ENCODE results near the gene AKAIN1. TPM values are rescaled to one million over a fixed set of nuclear protein-coding genes. Genes with fewer than 3 reads are reported as not detected.

AKAIN1 gene
- total and polyA plus RNA-seq, 8 donors, result 3.2 TPM; not detected in 7

DNA sequence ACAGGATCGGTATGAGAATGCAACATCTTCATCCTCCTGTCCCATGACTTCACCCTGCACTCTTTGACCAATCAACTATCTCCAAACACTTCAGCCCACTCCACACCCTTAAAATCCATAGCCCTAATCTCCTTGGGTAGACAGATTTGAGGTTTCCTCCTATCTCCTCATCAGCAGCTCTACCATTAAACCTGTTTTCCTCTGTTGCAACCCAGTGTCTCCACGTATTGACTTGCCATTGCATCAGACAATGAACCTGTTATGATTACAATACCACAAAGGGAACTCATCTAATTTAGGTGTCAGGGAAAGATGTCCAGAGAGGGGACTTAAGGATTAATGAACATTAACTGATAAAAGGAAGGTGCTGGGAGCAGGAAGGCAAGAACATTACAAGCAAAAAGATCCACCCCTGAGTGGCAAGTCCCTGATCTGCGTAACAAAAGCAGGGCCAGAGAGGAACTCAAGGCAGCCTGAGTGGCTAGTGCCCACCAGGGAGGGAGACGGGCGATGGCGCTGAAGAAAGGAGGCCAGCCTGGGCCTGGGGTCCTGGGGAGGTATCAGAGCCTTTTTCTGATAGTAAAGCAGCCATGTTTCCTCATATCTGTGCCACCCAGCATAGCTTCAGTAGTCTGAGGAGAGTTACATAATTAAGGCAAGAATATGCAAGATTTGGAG is 44.6 kb downstream of the AKAIN1 start:
- TF ChIP-seq EP300 (IDR thresholded peaks at IDR 0.05), result no peak
- TF ChIP-seq, protein P1, sequence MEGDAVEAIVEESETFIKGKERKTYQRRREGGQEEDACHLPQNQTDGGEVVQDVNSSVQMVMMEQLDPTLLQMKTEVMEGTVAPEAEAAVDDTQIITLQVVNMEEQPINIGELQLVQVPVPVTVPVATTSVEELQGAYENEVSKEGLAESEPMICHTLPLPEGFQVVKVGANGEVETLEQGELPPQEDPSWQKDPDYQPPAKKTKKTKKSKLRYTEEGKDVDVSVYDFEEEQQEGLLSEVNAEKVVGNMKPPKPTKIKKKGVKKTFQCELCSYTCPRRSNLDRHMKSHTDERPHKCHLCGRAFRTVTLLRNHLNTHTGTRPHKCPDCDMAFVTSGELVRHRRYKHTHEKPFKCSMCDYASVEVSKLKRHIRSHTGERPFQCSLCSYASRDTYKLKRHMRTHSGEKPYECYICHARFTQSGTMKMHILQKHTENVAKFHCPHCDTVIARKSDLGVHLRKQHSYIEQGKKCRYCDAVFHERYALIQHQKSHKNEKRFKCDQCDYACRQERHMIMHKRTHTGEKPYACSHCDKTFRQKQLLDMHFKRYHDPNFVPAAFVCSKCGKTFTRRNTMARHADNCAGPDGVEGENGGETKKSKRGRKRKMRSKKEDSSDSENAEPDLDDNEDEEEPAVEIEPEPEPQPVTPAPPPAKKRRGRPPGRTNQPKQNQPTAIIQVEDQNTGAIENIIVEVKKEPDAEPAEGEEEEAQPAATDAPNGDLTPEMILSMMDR (IDR thresholded peaks at IDR 0.05), result no peak
- TF ChIP-seq POLR2AphosphoS5 (IDR thresholded peaks at IDR 0.05), result no peak
- TF ChIP-seq POLR2A (IDR thresholded peaks at IDR 0.05), result no peak
- H3K9me3 ChIP-seq, result no peaks in the 10 kb centered on the region

DNA sequence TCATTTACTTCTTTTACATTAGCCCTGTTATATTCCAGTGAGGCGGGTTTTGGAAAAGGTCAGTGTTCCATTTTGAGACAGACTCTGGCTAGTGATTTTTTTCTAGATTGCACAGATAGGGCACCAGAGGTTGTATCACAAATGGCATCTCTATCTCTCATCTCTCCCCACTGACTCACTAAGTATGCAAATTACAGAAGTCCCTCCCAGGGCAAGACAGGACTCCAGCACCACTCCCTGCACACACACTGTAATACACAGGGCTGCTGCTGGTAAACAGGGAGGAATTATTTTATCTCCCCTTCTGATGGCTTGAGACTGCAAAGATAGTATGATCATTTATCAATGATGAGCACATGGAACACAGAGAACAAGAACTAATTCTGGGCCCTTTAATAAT is 46.2 kb downstream of the AKAIN1 start:
- DNase-seq, result no peak
- peaks cover 0 to 11% (median 0%) of the 10 kb centered on the region in 3 donors for H3K27me3 ChIP-seq
- 68 to 98% (median 92%) methylated on average over 1 of the region's 1 CpG for WGBS, 5 donors
- no peaks in the 10 kb centered on the region for H3K36me3 ChIP-seq
- no peak overlapping the region for H3K27ac ChIP-seq
- no peaks in the 10 kb centered on the region for H3K4me1 ChIP-seq
- H3K9me3 ChIP-seq, result peaks cover 0 to 3% (median 0%) of the 10 kb centered on the region in 4 donors
- TF ChIP-seq POLR2AphosphoS5 (IDR thresholded peaks at IDR 0.05) (no peak), EP300 (IDR thresholded peaks at IDR 0.05) (no peak), POLR2A (IDR thresholded peaks at IDR 0.05) (no peak)
- TF ChIP-seq, protein P1 (IDR thresholded peaks at IDR 0.05), result no peak
- intact Hi-C loops (cut with DNase I; ENCODE audit: low total_unique reads), result no loop called here
- no peak overlapping the region for H3K4me3 ChIP-seq

More for the DNA sequence above, 44.6 kb downstream of the AKAIN1 start:
- peaks cover 0 to 11% (median 0%) of the 10 kb centered on the region in 3 donors for H3K27me3 ChIP-seq
- DNase-seq, result no peak
- H3K4me1 ChIP-seq, result no peaks in the 10 kb centered on the region
- no peak overlapping the region for H3K4me3 ChIP-seq
- 74 to 87% (median 78%) methylated on average over 6 of the region's 6 CpGs for WGBS, 5 donors
- no peak overlapping the region for H3K27ac ChIP-seq
- intact Hi-C loops (cut with DNase I; ENCODE audit: low total_unique reads), result no loop called here
- H3K36me3 ChIP-seq, result no peaks in the 10 kb centered on the region

DNA sequence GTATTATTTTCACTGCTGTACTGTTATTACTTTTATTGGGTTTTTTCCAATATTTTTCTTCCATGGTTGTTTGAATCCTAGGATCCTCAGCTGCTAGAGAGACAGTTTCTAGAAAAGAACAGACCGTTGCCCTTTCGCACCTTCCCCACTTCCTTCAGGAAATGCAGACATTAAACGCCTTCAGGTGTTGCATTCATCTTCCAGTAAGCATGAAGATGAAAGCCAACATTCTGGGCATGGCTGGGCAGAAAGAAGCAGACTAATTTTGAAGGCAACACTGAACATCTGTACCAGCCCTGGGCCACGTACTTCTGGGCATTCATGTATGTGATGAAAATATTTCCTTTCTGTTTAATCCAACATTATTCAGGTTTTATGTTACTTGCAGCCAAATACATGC is 51.0 kb downstream of the AKAIN1 start:
- Histone ChIP-seq H3K4me1 (no peaks in the 10 kb centered on the region), H3K27me3 (no peaks in the 10 kb centered on the region), H3K36me3 (no peaks in the 10 kb centered on the region), H3K9me3 (peaks cover 0 to 3% (median 0%) of the 10 kb centered on the region in 4 donors), H3K27ac (no peak overlapping the region), H3K4me3 (no peak overlapping the region)
- WGBS, 5 donors, result 53 to 76% (median 71%) methylated on average over 4 of the region's 4 CpGs
- intact Hi-C loops (cut with DNase I; ENCODE audit: low total_unique reads), result no loop called here
- TF ChIP-seq POLR2AphosphoS5 (IDR thresholded peaks at IDR 0.05) (no peak), POLR2A (IDR thresholded peaks at IDR 0.05) (no peak), EP300 (IDR thresholded peaks at IDR 0.05) (no peak)
- TF ChIP-seq, protein P1 (IDR thresholded peaks at IDR 0.05), result no peak
- DNase-seq, result no peak

DNA sequence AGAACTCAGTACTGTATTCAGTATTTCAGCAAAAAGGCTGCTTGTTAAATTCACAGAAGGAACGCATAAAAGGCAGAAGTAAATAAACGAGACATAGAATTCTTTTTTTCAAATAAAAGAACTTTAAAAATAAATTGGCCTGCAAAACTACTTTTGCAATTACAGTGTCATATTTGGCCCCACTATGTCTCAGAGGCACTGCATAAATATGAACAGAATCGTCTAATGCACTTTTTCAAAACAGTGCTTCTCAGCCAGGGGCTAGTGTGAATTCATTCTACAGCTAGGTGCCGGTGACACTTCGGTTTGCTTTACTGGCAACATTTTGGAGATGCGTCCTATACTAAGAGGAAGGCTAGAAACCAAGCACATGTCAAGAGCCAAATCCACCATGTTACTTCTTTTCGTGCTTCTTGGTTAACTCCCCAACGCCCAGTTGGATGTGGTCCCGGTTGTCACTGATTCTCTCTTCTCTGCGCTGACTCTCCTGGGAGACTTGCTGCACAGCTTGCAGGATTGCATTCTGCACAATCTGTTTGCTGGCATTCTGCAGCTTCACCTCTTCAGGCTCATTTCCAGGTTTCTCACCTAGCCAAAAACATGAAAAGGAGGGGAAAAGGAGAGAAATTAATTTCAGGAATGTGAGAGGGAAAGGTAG is 51.8 kb downstream of the AKAIN1 start:
- H3K27ac ChIP-seq, result no peak overlapping the region
- no peak overlapping the region for H3K4me3 ChIP-seq
- no peaks in the 10 kb centered on the region for H3K4me1 ChIP-seq
- 78 to 89% (median 87%) methylated on average over 10 of the region's 10 CpGs for WGBS, 5 donors
- no peak for DNase-seq
- peaks cover 0 to 3% (median 0%) of the 10 kb centered on the region in 4 donors for H3K9me3 ChIP-seq
- H3K27me3 ChIP-seq, result no peaks in the 10 kb centered on the region
- H3K36me3 ChIP-seq, result no peaks in the 10 kb centered on the region
- intact Hi-C loops (cut with DNase I; ENCODE audit: low total_unique reads), result no loop called here
- TF ChIP-seq, protein P1 (IDR thresholded peaks at IDR 0.05), result no peak
- no peak for TF ChIP-seq POLR2A (IDR thresholded peaks at IDR 0.05)
- no peak for TF ChIP-seq EP300 (IDR thresholded peaks at IDR 0.05)
- TF ChIP-seq POLR2AphosphoS5 (IDR thresholded peaks at IDR 0.05), result no peak

Data from stomach (tissue), 9 donors.